Ishikawa (cell line): ENCODE data around the gene GAS2L1.

ENCODE experiments used
- CEBPB ChIP-seq: IDR thresholded peaks from 2 replicates; pipeline ENCODE4 v1.6.1; 2012
- CREB1 ChIP-seq: IDR thresholded peaks from 2 replicates; pipeline ENCODE4 v1.6.1; 2012; ENCODE audit warnings: low read depth
- EGR1 ChIP-seq: IDR thresholded peaks from 2 replicates; pipeline ENCODE4 v1.6.1; 2012
- EP300 ChIP-seq: IDR thresholded peaks from 2 replicates; pipeline ENCODE4 v1.6.1; 2012; ENCODE audit warnings: borderline replicate concordance
- FOXM1 ChIP-seq: IDR thresholded peaks from 2 replicates; pipeline ENCODE4 v1.6.1; 2012; ENCODE audit warnings: low read depth, borderline replicate concordance
- NFIC ChIP-seq: IDR thresholded peaks from 2 replicates; pipeline ENCODE4 v1.6.1; 2012
- RAD21 ChIP-seq: IDR thresholded peaks from 2 replicates; pipeline ENCODE4 v1.6.1; 2012; ENCODE audit warnings: low read depth
- REST ChIP-seq: IDR thresholded peaks from 2 replicates; pipeline ENCODE4 v1.6.1; 2012; ENCODE audit warnings: low read depth, mild to moderate bottlenecking
- TAF1 ChIP-seq: IDR thresholded peaks from 2 replicates; pipeline ENCODE4 v1.6.1; 2012; ENCODE audit warnings: low read depth, mild to moderate bottlenecking
- TCF12 ChIP-seq: IDR thresholded peaks from 2 replicates; pipeline ENCODE4 v1.6.1; 2012; ENCODE audit warnings: low read depth
- TEAD4 ChIP-seq: IDR thresholded peaks from 2 replicates; pipeline ENCODE4 v1.6.1; 2012
- USF1 ChIP-seq: IDR thresholded peaks from 2 replicates; pipeline ENCODE4 v1.6.1; 2012
- YY1 ChIP-seq: IDR thresholded peaks from 2 replicates; pipeline ENCODE4 v1.6.1; 2012; ENCODE audit warnings: low read depth
- ZBTB7A ChIP-seq: IDR thresholded peaks from 2 replicates; pipeline ENCODE4 v1.6.1; 2012; ENCODE audit warnings: low read depth
- TF ChIP-seq, protein P1 (sequence below): IDR thresholded peaks from 2 replicates; pipeline ENCODE4 v1.6.1; 2012

The GAS2L1 gene

DNA sequence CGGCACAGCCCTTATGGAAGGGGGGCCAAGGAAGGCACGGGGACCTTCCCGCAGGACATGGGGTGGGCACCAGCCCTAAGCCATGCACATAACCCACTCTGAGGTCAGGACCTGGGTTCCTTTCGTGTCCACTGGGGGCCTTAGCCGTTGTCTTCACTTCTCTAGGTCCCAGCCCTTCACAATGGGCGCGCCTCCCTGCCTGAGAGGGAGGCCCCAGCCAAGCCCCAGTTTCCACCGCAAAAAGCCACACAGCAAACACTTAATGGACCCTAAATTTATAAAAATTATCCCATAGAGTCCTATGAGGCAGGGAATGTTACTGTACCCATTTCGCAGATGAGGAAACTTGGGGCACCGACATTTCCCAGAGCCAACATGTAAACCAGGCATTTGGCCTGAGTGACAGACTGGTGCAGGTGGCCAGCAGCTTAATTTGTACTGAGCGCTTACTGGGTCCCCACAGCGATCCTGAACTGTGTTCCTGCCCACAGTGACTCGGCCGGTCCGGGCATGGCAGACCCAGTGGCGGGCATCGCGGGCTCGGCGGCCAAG is 1.2 kb downstream of the GAS2L1 start:
- no peak; the same call in 1 of the 2 replicates for TF ChIP-seq ZBTB7A
- no peak for TF ChIP-seq FOXM1
- no peak for TF ChIP-seq TEAD4
- TF ChIP-seq YY1, result no peak
- TF ChIP-seq CREB1, result no peak

- TF ChIP-seq ZBTB7A (peak; percentile 52), TCF12 (no peak), EGR1 (peak; percentile 51; the same call in 1 of the 2 replicates)
- TF ChIP-seq, protein P1, sequence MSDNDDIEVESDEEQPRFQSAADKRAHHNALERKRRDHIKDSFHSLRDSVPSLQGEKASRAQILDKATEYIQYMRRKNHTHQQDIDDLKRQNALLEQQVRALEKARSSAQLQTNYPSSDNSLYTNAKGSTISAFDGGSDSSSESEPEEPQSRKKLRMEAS, result 0 out of 2 replicates have a peak, but pooled peaks have one; percentile 6
Observed at GRCh38 chr22:29308148-29308790, 1.8 kb downstream of the GAS2L1 start.

- TF ChIP-seq, protein P1, result peak; percentile 50; the same call in 1 of the 2 replicates
- TF ChIP-seq CREB1 (no peak), FOXM1 (no peak), REST (no peak), EP300 (peak; percentile 23; the same call in 1 of the 2 replicates), CEBPB (no peak), TEAD4 (peak; percentile 85)
Observed at GRCh38 chr22:29308791-29309262, 2.4 kb downstream of the GAS2L1 start.

GRCh38 chr22:29309332-29310064 is 3.0 kb downstream of the GAS2L1 start:
- TF ChIP-seq NFIC (no peak), RAD21 (no peak), ZBTB7A (peak; percentile 46; the same call in 1 of the 2 replicates), TEAD4 (no peak), REST (no peak), EP300 (peak; percentile 55; the same call in 1 of the 2 replicates), YY1 (no peak), CREB1 (no peak), TAF1 (no peak), CEBPB (no peak), TCF12 (no peak), EGR1 (0 out of 2 replicates have a peak, but pooled peaks have one; percentile 24), FOXM1 (no peak), USF1 (no peak)
- TF ChIP-seq, protein P1, result no peak

DNA sequence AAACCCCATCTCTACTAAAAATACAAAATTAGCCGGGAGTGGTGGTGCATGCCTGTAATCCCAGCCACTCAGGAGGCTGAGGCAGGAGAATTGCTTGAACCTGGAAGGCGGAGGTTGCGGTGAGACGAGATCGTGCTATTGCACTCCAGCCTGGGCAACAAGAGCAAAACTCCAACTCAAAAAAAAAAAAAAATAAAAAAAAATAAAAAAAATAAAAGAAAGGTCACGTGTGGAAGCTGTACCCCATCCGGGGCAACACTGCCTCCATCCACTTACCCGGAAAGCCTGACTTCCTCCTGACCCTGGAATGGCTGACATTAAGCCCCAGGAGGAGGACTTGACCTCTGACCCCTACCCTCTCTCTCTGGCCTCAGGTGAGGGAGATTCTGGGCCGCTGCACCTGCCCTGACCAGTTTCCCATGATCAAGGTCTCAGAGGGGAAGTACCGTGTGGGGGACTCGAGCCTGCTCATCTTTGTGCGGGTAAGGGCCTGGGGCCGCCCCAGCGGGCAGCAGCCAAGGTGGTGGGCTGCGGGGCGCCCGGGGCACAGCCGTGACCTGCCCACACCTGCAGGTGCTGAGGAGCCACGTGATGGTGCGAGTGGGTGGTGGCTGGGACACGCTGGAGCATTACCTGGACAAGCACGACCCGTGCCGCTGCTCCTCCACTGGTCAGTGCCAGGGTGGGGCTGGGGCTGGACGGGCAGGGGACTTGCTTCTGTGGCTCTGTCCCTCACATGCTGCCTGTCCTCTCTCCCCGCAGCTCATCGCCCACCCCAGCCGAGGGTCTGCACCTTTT is 3.8 kb downstream of the GAS2L1 start:
- TF ChIP-seq CREB1 (no peak), USF1 (peak; percentile 52)
